Esophagus muscularis mucosa (tissue), 4 donors: ENCODE measurements around the gene GLT1D1.

Experiments
- CTCF ChIP-seq, 3 experiments: fragments of 200-600 bp in 2 of 3; fragments of 450-650 bp in 1 of 3; sonication (generic) in 2 of 3; IDR thresholded peaks; one replicate each; pipeline ENCODE4 v1.5.1; 2017 to 2019; ENCODE audit warnings: antibody characterized with exemption in 3 of 3, mild to moderate bottlenecking in 2 of 3, moderate library complexity in 1 of 3
- EP300 ChIP-seq: sonication (generic); formaldehyde crosslinking; IDR thresholded peaks from one replicate; pipeline ENCODE4 v1.6.1; 2017; ENCODE audit warnings: antibody characterized with exemption
- POLR2A ChIP-seq: fragments of 450-650 bp; IDR thresholded peaks from one replicate; pipeline ENCODE4 v1.6.1; 2017; ENCODE audit warnings: antibody characterized with exemption, moderate library complexity, mild to moderate bottlenecking, low read depth

GRCh38 chr12:128949086-128949485, 95.8 kb downstream of the GLT1D1 start:
- TF ChIP-seq EP300 (no peak), CTCF (IDR thresholded peaks at IDR 0.05) (no peak), POLR2A (no peak)
